ENCODE results near the gene TMEM184C. TPM values are rescaled to one million over a fixed set of nuclear protein-coding genes. Genes with fewer than 3 reads are reported as not detected.

Gene TMEM184C
- total RNA-seq, 2 donors from 2014 or later = 23.2 to 30.2 TPM

- no peak for ATAC-seq (ENCODE audit: insufficient number of reproducible peaks, low FRiP score, low read depth)
Observed at GRCh38 chr4:147626903-147627302, 9.7 kb downstream of the TMEM184C start.

DNA sequence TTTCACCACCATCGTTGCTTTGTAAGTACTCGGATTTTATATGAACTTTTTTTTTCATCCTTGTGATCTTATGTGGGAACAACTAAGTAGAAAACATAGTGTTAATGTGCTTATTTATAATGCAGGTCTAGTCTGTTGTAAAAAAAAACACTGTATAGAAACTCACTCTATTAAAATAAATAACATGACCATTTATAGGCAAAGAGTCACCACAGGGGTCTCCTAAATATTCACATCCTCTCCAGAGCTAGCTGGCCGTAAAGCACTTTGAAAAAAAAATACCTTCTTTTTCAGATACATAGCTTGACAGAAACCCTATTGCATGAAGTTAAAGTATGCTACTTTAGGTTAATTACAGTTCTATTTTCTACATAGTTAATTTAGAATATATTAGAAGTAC, 11.2 kb downstream of the TMEM184C start:
- Histone ChIP-seq H3K4me1 (ENCODE audit: control insufficient read depth in 1 of 2, low read depth in 2 of 2) (no peaks in the 10 kb centered on the region), H3K4me3 (no peak overlapping the region), H3K27ac (no peak overlapping the region), H3K27me3 (replicated peaks; ENCODE audit: insufficient read depth) (no peaks in the 10 kb centered on the region), H3K9me3 (no peaks in the 10 kb centered on the region), H3K36me3 (peaks cover 22% of the 10 kb centered on the region)
- ATAC-seq (ENCODE audit: insufficient number of reproducible peaks, low FRiP score, low read depth) = no peak
- no peak for DNase-seq (ENCODE audit: low spot score)
- no peak for TF ChIP-seq CTCF (IDR thresholded peaks at IDR 0.05)

More at GRCh38 chr4:147626903-147627302, 9.7 kb downstream of the TMEM184C start:
- no peak for TF ChIP-seq CTCF (IDR thresholded peaks at IDR 0.05)
- Histone ChIP-seq H3K27me3 (replicated peaks; ENCODE audit: insufficient read depth) (no peaks in the 10 kb centered on the region), H3K27ac (no peak overlapping the region), H3K4me3 (no peak overlapping the region), H3K36me3 (peaks cover 25% of the 10 kb centered on the region), H3K9me3 (no peaks in the 10 kb centered on the region), H3K4me1 (ENCODE audit: control insufficient read depth in 1 of 2, low read depth in 2 of 2) (peaks cover 0 to under 1% of the 10 kb centered on the region in 2 donors)
- DNase-seq (ENCODE audit: low spot score) = no peak

DNA sequence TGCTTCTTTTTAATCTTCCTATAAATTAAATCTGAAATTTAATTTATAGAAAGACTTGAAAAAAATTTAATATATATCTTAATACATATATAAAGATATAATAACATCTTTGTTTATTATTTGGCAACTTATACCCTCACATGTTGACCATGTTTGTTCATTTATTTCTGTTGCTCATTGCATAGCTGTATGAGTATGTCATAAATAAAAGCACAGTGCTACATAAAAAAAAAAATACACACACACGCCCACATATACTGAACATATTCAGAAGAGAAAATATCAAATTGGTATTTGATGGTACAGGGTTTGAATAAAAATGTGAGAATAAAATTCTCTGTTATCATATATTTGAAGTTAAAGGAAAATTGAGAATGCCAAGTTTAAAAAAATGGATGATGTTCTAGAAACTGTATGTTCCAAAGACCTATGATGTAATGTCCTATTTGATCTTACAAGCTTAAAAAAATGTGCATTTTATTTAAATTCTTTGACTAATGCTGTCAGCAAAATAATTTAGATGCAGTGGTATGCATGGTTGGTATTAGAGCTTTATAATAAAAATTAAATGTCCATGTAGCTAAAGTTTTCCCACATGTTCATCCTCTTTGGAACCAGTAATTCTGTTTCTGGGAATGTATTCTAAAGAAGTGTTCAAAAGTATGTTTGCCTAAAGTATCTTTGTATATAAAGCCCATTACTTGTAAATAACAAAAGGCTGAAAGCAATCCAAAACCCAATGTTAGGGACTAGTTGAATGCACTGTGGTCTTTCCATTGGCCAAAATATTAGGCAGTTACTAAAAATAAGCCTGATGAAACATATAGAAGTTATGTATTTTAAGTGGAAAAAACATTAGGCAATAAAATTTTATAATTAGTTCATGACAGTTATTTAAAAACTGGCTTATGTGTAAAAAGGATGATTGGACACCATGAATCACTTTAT, 12.9 kb downstream of the TMEM184C start:
- H3K4me3 ChIP-seq = no peak overlapping the region
- H3K36me3 ChIP-seq = peaks cover 22% of the 10 kb centered on the region
- DNase-seq (ENCODE audit: low spot score) = no peak
- no peaks in the 10 kb centered on the region for H3K9me3 ChIP-seq
- no peak for ATAC-seq (ENCODE audit: insufficient number of reproducible peaks, low FRiP score, low read depth)
- H3K27me3 ChIP-seq (replicated peaks; ENCODE audit: insufficient read depth) = no peaks in the 10 kb centered on the region
- H3K4me1 ChIP-seq (ENCODE audit: control insufficient read depth in 1 of 2, low read depth in 2 of 2) = no peaks in the 10 kb centered on the region
- no peak for TF ChIP-seq CTCF (IDR thresholded peaks at IDR 0.05)
- H3K27ac ChIP-seq = no peak overlapping the region

DNA sequence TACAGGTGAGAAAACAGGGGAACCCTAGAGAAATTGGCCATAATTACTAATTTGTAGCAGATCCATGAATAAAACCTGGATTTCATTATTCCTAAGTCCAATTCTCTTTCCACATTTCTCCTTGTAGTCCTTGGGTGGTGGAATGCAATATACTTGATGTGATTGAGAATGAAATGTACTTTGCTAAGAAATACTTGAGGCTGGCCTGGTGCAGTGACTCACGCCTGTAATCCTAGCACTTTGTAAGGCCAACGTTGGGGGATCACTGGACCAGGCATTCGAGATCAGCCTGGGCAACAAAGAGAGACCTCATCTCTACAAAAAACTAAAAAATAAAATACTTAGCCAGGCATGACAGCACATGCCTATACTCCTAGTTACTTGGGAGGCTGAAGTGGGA, 15.9 kb downstream of the TMEM184C start:
- ATAC-seq (ENCODE audit: insufficient number of reproducible peaks, low FRiP score, low read depth) (no peak), DNase-seq (ENCODE audit: low spot score) (no peak)
- TF ChIP-seq CTCF (IDR thresholded peaks at IDR 0.05) = no peak
- H3K4me1 ChIP-seq (ENCODE audit: control insufficient read depth in 1 of 2, low read depth in 2 of 2) = no peaks in the 10 kb centered on the region
- H3K27ac ChIP-seq = no peak overlapping the region
- peaks cover 19% of the 10 kb centered on the region for H3K36me3 ChIP-seq
- no peaks in the 10 kb centered on the region for H3K9me3 ChIP-seq
- no peaks in the 10 kb centered on the region for H3K27me3 ChIP-seq (replicated peaks; ENCODE audit: insufficient read depth)
- no peak overlapping the region for H3K4me3 ChIP-seq

DNA sequence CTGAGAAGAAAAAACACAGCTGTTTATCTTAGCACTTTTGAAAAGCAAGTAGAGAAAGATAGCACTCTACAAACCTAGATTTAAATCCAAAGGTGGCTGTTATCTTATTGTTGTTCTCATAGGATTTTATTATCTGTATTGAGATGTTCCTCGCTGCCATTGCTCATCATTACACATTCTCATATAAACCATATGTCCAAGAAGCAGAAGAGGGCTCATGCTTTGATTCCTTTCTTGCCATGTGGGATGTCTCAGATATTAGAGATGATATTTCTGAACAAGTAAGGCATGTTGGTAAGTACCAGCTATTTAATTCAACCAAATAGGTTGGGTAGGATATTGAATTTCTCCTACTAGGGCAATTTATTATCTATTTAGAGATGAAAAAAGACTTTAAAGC, 16.4 kb downstream of the TMEM184C start:
- H3K27me3 ChIP-seq (replicated peaks; ENCODE audit: insufficient read depth) = no peaks in the 10 kb centered on the region
- H3K9me3 ChIP-seq = no peaks in the 10 kb centered on the region
- no peaks in the 10 kb centered on the region for H3K4me1 ChIP-seq (ENCODE audit: control insufficient read depth in 1 of 2, low read depth in 2 of 2)
- ATAC-seq (ENCODE audit: insufficient number of reproducible peaks, low FRiP score, low read depth) (no peak), DNase-seq (ENCODE audit: low spot score) (no peak)
- H3K36me3 ChIP-seq = peaks cover 19% of the 10 kb centered on the region
- no peak overlapping the region for H3K4me3 ChIP-seq
- H3K27ac ChIP-seq = no peak overlapping the region
- no peak for TF ChIP-seq CTCF (IDR thresholded peaks at IDR 0.05)
